Measurements from ENCODE around the gene PIWIL4. TPM values are rescaled to one million over a fixed set of nuclear protein-coding genes. Genes with fewer than 3 reads are reported as not detected.

The PIWIL4 gene
- polyA plus RNA-seq, 1 donor from 2014 or later, result 1.3 TPM

GRCh38 chr11:94654201-94654600, 87.0 kb downstream of the PIWIL4 start:
- no peak overlapping the region for H3K27ac ChIP-seq (ENCODE audit: low read length)
- TF ChIP-seq CTCF (IDR thresholded peaks at IDR 0.05; ENCODE audit: poor library complexity, severe bottlenecking) (no peak), REST (IDR thresholded peaks at IDR 0.05; ENCODE audit: borderline replicate concordance) (no peak), RAD21 (conservative IDR thresholded peaks at IDR 0.05) (no peak)
- H2AFZ ChIP-seq (ENCODE audit: low read depth, low read length), result no peak overlapping the region
- no peak overlapping the region for H3K4me2 ChIP-seq (ENCODE audit: low read length)
- H4K20me1 ChIP-seq (ENCODE audit: insufficient read depth), result no peaks in the 10 kb centered on the region
- H3K79me2 ChIP-seq (replicated peaks; ENCODE audit: insufficient read depth, low read length), result no peaks in the 10 kb centered on the region
- no peak overlapping the region for H3K4me3 ChIP-seq (ENCODE audit: low read length)
- H3F3A ChIP-seq (ENCODE audit: insufficient read depth, low read length, poor library complexity, severe bottlenecking), result no peaks in the 10 kb centered on the region
- H3K36me3 ChIP-seq (ENCODE audit: insufficient read depth, low read length), result no peaks in the 10 kb centered on the region
- no peak overlapping the region for H3K9ac ChIP-seq (ENCODE audit: low read length)
- no peaks in the 10 kb centered on the region for H3K27me3 ChIP-seq (ENCODE audit: insufficient read depth, low read depth, low read length)
- H3K9me2 ChIP-seq (ENCODE audit: insufficient read depth, low read length), result no peaks in the 10 kb centered on the region
- no peaks in the 10 kb centered on the region for H3K9me3 ChIP-seq (ENCODE audit: low read length)

- H3K4me3 ChIP-seq (ENCODE audit: low read length), result no peak overlapping the region
- H3K9me2 ChIP-seq (ENCODE audit: insufficient read depth, low read length), result no peaks in the 10 kb centered on the region
- no peak overlapping the region for H2AFZ ChIP-seq (ENCODE audit: low read depth, low read length)
- no peak overlapping the region for H3K27ac ChIP-seq (ENCODE audit: low read length)
- TF ChIP-seq EZH2 (IDR thresholded peaks at IDR 0.05; ENCODE audit: borderline replicate concordance, insufficient read depth, low read length, poor library complexity, severe bottlenecking) (no peak), RAD21 (conservative IDR thresholded peaks at IDR 0.05) (no peak), EP300 (conservative IDR thresholded peaks at IDR 0.05; ENCODE audit: poor library complexity, severe bottlenecking) (no peak), MXI1 (conservative IDR thresholded peaks at IDR 0.05; ENCODE audit: poor library complexity, severe bottlenecking) (no peak), POLR2AphosphoS5 (IDR thresholded peaks at IDR 0.05) (no peak), SMC3 (conservative IDR thresholded peaks at IDR 0.05; ENCODE audit: poor library complexity) (no peak), CTCF (IDR thresholded peaks at IDR 0.05; ENCODE audit: poor library complexity, severe bottlenecking) (no peak), REST (IDR thresholded peaks at IDR 0.05; ENCODE audit: borderline replicate concordance) (no peak), TAF1 (IDR thresholded peaks at IDR 0.05; ENCODE audit: low read depth) (no peak)
- no peaks in the 10 kb centered on the region for H3K27me3 ChIP-seq (ENCODE audit: insufficient read depth, low read depth, low read length)
- H3F3A ChIP-seq (ENCODE audit: insufficient read depth, low read length, poor library complexity, severe bottlenecking), result no peaks in the 10 kb centered on the region
- H3K36me3 ChIP-seq (ENCODE audit: insufficient read depth, low read length), result no peaks in the 10 kb centered on the region
- no peaks in the 10 kb centered on the region for H3K9me3 ChIP-seq (ENCODE audit: low read length)
- no peaks in the 10 kb centered on the region for H4K20me1 ChIP-seq (ENCODE audit: insufficient read depth)
- H3K4me2 ChIP-seq (ENCODE audit: low read length), result no peak overlapping the region
- H3K79me2 ChIP-seq (replicated peaks; ENCODE audit: insufficient read depth, low read length), result no peaks in the 10 kb centered on the region
- no peak overlapping the region for H3K9ac ChIP-seq (ENCODE audit: low read length)
These were observed 88.1 kb downstream of the PIWIL4 start for GRCh38 chr11:94655291-94655690.
